GF-D8 (cell line): ENCODE measurements around the gene PAX6.

Source experiments
- DNase-seq: peaks from one replicate; lab custom pipeline; 2025; lab: John Stamatoyannopoulos, UW

Gene PAX6

DNA sequence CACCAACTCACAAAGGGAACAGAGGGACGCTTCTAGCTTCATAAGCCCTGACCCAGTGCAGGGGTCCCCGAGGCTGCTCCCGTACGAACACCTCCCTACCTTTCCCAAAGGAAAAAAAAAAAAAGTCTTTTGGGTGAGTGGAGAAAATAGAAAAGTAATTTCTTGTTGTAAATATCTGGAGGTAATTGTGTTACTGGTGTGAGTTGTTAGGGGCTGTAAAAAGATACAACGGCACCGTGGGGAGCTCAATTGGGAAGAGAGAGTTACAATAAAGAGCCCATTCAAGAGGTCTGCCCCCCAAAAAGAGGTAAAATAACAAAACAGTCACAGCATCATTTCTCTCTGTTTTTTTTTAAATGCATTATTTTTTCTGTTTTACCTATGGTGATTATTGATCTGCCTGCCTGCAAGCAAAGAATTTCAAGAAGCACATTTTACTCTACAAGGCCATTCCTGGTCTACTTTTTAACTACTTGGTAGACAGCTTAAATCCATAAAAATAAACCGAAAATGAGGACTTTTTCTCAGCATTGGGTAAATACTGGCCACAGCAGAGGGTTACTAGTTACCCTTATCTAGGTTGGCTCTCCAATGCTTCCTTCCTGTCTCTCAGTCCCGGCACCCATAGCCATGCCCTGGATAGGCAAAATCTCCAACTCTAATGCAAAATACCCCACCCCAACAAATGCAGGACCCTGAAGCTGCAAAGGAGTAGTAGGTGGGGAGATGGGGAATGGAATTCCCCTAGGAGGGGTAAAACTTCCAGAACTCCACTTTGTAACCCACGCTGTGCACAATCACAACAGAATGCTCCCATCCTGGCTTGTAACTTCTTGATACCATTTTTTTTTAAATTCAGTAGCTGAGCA lies 3.1 kb downstream of the PAX6 start:
- DNase-seq, result no peak

DNA sequence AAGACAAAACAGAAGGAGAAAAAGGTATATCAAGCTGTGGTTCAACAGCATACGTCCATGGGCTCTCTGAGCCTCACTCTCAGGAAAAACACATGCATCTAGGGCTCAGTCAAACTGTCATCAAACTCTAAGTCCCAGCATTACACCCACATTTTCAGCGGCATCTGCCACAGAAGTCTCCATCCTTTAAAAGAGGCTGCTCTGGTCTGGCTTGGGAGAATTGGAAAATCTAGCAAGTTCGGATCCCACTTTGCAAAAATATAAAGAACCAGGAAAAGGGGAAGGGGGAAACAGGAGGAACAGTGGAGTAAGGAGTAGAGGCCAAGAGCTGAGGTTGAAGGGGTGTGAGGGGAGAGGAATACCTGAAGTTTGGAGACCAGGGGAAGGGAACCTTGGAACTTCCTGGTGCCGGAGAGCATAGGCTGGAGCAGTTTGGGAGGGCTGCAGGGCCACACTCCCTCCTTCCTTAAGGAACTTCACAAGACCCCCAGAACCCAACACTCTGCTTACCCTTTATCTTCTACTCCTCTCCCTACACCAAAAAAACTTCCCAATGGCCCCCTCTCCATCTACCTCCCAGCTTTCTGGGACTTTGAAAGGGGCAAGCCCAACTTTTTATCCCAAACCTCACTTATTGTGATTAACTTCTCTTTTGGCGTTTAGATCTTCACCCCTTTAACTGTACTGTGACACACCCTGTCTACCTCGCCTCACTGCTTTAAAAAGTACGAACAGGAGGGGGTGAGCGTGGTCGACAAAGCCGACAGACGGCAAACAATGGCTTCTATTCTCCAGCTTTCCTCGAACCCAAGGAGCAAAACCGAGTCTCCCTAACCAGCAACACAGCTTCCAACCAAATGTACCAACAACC lies 4.0 kb downstream of the PAX6 start:
- DNase-seq, result no peak

DNA sequence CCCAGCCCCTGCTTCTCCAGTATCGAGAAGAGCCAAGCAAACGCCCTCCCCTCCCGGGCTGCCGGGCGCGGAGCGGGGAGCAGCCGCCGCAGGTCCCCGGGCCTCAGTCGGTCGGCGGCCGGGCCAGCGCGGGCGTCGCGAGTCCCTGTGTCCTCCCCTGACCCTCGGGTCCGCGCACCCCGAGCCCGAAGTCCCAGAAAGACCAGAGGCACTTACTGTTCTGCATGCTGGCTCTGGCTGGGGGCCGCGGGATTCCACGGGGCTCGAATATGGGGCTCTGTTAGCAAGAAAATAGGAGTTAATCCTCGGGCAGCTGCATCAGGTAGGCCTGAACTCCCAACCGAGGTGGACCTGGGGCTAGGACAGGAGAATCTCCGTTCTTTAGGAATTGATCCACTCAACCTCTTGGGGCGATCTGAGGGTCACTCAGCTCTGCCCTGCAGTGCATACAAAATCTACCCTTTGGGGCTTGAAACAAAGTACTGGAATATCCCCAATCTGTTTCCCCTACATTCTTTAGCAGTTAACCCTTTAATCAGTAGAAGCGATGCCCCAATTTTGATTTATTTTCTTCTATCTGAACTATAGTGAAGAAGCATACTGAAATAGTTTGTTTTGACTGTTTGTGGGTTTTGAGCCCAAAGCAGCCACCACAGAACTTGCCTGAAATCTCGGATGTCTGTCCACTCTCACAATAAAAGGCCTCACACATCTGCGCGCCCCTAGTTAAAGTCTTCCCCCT lies 4.8 kb downstream of the PAX6 start:
- no peak for DNase-seq

DNA sequence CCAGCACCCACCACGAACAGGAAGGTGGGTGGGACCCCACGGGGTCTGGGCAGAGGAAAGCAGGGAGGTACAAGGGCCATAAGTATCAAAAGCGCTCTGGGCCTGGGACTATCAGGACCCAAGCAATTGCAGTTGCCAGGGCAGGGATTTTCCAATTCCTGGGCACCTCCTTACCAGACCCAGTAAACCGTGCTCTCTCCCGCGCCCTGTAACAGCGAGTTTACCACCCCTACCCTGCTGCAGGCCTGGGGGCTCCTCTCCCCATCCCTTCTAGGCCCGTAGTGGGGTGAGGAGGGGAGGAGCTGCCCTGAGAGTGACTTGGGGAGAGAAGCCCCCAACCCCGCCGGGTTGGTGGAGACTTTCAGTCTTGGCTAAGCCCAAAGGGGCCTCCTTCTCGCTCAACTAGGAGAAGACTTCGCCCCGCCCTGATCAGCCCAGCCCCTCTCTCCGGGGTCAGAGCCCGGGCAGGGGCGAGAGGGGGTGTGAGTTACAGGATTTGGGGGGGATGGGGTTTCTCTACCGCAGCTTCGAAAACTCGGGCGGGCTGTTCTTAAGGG lies 5.4 kb downstream of the PAX6 start:
- no peak for DNase-seq

DNA sequence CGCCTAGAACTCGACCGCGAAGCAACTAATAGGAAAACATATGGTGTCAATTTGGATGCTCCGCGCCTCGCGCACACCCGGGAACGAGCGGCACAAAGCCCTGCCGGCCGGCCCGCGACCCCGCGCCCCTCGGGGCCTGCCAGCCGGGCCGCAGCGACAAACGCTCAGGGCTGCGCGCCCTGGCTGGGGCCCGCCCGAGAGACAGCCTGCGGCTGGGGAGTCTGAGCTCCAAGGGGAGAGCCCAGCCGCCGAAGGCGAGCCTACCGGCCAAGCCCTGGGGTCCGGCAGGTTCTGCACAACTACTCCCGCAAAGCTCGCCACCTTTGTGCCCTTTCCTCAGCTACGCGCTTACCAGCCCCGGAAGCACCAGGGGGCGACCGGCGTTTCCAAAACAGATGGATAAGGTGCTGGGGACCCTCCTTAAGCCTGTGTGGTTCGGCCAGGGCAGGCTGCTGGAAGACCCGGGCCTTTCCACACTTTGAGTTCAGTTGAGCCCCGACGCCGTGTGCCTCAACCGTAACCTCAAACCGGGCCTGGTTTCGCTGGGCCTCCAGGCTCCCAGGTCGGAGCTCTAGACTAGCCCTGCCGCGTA lies 6.0 kb downstream of the PAX6 start:
- DNase-seq, result no peak

DNA sequence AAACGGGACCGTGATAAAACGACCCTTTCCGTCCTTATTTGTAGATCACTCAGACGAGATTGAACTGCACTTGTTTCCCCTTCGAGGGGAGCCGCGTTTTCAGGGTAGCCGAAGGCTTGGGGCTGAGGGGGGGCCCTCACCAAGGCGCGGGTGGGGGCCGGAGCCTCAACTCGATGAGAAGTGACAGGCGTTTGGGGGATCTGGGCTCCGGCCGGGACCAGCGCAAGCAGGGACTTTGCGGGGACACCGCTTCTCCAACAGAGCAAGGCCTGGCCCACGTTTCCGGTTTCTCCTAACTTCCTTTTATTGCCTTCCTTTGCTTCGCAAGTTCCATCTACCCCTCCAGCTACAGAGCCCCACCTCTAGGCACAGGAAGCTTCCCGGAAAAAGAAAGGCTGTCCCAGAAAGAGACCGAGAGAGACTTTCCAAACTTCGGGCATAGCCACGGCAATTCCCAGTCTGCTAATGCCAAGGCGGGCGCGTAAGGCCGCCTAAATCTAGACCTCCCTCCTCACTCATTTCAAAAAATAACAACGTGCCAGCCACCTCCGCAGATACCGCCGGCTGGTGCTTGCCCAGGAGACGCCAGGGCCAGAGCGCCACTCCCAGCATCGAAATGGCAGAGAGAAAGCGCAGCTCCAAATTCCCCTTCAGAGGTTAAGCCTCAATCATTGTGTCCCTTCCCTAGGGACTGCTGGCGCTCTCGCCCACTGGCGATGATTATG lies 6.6 kb downstream of the PAX6 start:
- DNase-seq, result peak; percentile 45

DNA sequence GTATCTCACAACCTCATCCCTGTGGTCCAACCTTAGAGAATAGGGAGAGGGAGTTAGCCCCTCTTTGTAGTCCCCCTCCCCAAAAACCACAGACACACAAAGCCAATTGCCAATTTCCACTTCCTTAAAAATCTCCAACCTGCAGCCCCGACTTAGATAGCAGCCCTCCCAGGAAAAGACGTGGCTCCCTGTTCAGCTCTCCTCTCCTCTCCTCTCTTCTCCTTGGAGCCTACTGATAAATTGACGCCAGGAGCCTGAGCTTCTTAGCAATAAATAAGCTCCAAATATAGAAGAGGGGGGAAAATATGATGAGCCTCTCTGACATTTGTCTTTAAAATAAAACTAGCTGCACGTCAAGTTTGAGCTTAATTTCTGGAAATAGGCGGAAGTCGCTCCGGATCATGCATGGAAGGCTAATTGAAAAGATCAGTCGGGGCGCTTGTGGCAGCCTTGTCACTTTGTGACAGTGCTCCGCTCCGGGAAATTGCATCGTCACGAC lies 7.3 kb downstream of the PAX6 start:
- DNase-seq, result peak; percentile 44

DNA sequence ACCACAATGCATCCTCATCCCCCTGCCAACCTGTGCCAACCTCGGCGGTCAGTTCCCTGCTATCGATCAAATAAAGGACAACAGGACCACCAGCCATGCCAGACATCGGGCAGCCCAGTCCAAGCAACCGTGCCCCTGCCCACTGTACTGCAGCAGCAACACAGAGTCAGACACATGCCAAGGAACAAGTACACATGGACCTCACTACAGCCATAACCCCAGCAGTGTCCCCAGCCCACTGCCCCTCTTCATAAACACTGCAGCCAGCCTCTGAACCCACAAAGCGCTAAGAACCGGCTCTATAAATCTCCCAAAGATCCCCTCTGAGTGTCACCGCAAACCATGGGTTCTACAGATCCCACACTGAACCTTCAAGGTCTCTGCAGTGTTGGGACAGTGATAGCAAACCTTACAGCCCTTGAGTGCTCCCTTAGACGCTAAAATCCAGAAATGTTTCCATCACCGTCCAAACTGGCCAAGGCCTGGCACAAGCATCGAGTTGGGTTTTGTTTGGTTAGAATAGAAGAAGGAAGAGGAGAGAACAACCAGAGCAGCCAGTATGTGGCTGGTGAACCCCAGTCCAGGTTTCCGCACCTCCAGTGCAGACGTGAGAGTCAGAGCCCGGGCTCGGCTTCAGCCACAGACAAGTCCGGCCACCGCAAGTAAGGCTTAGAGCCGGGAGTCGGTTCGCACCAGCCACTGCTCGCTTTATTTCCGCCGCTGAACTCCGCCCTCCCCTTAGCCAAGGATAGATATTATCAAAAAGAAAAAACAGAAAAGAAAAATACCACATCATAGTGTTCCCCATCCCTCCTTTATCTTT lies 7.9 kb downstream of the PAX6 start:
- DNase-seq, result no peak

DNA sequence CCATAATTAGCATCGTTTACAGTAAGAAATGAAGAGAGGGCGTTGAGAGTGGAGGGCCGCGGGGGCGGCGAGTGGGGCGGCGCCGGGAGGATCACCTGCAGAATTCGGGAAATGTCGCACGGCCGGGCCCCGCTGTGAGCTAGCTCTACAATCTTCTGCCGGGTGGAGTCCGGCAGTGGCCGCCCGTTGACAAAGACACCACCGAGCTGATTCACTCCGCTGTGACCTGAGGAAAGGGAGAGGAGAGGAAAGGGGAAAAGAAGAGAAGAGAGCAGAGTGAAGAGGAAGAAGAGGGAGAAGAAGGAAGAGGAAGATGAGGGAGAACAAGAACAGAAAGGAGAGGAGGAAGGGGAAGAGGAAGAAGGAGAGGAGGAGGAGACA lies 8.5 kb downstream of the PAX6 start:
- no peak for DNase-seq

DNA sequence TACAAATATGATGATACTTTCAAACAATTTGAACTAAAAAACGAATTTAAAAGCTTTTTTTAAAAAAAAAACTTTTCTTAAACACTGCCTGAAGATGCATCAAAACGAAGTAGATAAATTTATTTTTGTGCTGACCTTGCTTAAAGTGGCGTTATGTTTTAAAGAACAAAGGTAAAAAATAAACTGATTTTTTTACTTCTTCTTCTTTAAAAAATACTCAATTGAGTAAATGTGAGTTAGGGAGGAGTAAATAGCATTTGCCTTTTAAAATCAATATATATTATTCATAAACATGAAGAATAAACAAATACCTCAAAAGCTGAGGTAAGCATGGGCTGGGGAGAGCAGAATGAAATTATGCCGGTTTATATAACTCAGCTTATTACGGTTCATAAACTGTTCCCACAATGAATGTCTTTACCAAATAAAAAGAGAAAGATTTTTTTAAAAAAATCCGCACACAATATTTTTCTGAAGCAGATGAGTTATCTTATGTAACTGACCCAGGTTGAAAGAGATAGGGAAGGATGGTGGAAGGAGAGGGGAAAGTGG lies 9.0 kb downstream of the PAX6 start:
- DNase-seq, result no peak

DNA sequence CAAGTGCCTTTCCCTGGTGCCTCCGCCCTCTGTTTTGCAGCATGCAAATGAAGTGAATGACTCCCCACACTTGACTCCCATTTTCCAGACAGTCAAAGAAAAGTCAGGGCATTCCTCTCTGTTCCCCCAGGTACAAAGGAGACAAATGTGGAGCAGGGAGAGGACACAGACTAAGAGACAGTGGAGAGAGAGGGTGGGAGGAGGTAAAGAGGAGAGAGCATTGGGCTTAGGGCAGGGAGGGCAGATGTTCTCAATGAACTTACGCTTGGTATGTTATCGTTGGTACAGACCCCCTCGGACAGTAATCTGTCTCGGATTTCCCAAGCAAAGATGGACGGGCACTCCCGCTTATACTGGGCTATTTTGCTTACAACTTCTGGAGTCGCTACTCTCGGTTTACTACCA lies 9.8 kb downstream of the PAX6 start:
- DNase-seq, result no peak

DNA sequence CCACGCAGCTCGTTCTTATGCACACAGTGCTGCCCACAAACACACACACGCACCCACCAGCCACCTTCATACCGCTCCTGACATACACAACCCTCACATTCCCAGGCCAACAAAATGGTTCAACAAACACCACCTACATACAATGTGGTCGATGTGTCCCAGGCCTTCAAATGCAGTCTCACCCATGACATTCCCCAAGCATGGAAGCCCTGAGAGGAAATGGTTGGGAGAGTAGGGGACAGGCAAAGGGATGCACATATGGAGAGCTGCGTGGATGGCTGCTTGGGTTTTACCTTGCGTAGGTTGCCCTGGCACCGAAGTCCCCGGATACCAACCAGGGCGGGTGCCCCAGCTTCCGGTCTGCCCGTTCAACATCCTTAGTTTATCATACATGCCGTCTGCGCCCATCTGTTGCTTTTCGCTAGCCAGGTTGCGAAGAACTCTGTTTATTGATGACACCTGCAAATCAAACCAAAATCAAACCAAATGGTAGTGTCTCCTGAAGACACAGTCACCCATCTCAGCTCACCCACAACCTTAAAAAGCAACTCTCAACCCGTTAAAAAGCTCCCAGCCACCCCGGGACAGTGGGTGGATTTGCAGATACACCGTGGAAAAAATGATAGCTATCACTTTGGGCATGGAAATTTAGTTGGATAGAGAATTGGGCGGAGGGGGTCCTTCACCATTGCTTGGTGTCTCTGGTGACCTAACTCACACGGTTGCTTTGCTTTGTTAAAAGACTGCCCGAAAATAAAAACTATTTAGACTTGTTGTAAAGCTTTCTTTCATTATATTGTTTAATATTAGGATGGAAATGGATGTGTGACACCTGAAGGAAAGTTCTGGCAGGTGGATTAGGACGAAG lies 10.5 kb downstream of the PAX6 start:
- DNase-seq, result no peak

DNA sequence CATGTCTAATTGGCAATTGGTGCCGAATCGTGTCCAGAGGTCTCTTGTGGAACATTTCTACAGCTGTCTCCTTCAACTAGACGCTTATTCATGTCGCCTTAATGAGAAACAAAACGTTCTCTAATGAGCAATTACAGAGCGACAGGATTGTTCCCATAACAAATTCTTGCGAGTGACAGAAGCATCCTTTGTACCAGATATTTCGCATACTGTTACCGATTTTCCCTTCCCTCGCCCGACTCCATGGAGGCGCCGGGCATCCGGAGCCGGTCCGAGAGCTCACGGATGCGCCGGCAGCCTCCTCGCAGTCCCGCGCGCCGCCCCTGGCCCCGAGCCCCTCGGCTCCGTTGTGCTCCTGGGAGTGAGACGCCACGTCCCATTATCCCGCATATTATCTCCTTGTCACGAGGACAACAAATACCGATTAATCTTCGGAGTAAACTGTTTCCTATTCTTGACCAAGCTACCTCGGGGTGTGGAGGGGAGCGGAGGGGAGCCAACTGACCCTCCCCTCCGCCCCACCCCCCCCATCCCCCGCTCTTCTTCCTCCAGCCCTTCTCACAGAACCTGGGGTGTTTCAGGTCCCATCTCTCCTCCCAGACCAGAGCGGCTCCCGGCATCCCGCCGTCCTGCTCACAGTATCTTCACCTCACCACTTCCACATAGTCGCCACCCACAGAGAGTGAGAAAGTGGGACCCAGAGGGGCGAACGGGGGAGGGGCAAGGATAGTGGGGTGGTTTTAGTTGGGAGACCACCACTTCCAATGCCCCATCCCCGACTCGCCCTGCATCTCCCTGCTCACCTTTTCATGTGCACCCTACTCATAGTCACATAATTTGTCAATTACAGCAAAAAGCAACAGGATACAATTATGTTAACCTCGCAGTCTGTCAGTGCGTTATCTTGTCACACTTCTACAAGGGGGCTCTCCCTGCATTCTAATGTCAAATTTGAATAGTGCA lies 11.4 kb downstream of the PAX6 start:
- DNase-seq, result no peak

DNA sequence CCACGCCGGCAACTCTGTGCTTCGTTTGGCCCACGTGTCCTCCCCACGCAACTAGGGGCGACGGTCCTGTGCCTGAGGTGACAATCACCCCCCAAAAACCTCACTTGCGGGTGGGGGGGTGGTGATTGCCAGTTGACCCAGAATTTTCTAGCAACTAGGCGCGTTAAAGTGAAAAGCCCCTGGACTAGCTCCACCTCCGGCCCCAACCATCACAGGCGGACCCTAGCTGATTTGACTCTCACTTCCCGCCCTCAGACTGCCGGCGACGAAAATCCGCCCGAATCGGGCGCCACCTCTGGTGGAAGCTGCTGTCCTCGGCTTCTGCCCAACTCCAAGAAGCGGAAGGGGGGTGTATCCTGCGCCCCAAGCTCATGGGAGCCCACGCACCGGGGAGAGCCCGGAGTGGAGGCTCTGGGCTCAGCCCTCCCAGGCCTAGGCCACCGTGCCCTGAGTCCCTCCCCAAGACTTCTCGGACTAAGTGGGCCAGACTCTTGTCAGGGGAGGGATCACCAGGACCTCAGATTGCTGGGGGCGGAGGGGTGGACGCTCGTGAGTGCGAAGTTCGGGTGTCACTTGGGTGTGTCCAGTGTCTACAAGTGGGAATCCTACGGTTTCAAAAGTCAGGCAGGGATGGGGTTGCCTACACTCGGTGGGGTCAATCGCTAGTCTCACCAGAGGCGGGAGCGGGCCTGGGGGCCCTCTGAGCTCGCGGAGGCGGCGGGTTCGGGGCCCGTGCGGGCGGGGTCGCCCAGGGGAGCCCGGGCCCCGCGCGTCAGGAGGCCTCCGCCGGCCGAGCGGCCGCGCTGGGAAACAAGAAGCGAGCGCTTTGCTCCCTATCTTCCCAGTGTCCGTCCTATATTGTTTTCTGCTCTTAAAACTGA lies 12.3 kb downstream of the PAX6 start:
- no peak for DNase-seq

DNA sequence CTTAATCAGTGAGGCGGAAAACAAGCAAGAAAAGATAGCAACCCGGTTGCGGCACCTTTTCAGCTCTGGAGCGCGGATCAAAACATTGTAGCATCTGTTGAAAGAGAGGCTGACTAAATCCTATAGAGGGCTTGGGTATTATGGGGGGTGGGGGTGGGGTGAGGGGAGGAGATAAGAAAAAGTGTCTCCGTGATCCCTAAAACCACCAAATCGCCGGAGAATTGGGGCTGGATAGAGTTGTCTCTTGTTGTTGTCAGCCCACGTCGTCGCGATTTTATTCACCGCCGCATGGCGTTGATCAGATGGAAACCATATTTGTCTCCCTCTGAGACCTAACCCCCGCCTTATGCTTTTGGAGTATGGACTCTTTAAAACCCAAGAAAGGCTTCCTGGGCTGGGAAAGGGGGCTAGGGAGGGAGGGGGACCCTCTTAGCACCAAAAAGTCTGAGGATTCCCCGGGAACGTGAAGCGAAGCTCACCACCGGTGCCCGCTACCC lies 13.0 kb downstream of the PAX6 start:
- no peak for DNase-seq
